GM04504 (cell line): ENCODE results near the gene SERPINE3.

Source experiments
- DNase-seq: peaks from one replicate; pipeline ENCODE4 v3.0.0-alpha.2; 2012; ENCODE audit warnings: low read depth

Gene SERPINE3

GRCh38 chr13:51328488-51328887, 11.0 kb upstream of the SERPINE3 start:
- DNase-seq, result no peak

- no peak for DNase-seq
Measured at GRCh38 chr13:51329606-51330005, 9.9 kb upstream of the SERPINE3 start.

GRCh38 chr13:51330791-51331190, 8.7 kb upstream of the SERPINE3 start:
- no peak for DNase-seq

GRCh38 chr13:51331354-51331861, 8.1 kb upstream of the SERPINE3 start:
- DNase-seq, result no peak

- DNase-seq, result no peak
Measured at GRCh38 chr13:51332566-51333361, 6.7 kb upstream of the SERPINE3 start.

- DNase-seq, result no peak
Measured at GRCh38 chr13:51333421-51333820, 6.1 kb upstream of the SERPINE3 start.

GRCh38 chr13:51333826-51334225, 5.7 kb upstream of the SERPINE3 start:
- DNase-seq, result no peak

GRCh38 chr13:51336746-51337145, 2.7 kb upstream of the SERPINE3 start:
- DNase-seq, result no peak

GRCh38 chr13:51339952-51340732, 651 bp downstream of the SERPINE3 start:
- no peak for DNase-seq

- DNase-seq, result no peak
Measured at GRCh38 chr13:51341232-51341631, 1.7 kb downstream of the SERPINE3 start.

GRCh38 chr13:51341791-51342190, 2.3 kb downstream of the SERPINE3 start:
- DNase-seq, result no peak

- peak; percentile 34 for DNase-seq
Measured at GRCh38 chr13:51342706-51343105, 3.2 kb downstream of the SERPINE3 start.

GRCh38 chr13:51343475-51343874, 4.0 kb downstream of the SERPINE3 start:
- no peak for DNase-seq

GRCh38 chr13:51346397-51346796, 6.9 kb downstream of the SERPINE3 start:
- DNase-seq, result no peak

GRCh38 chr13:51347099-51347498, 7.6 kb downstream of the SERPINE3 start:
- no peak for DNase-seq

- DNase-seq, result no peak
Measured at GRCh38 chr13:51348069-51348967, 8.8 kb downstream of the SERPINE3 start.

GRCh38 chr13:51349016-51349415, 9.5 kb downstream of the SERPINE3 start:
- DNase-seq, result no peak

- no peak for DNase-seq
Measured at GRCh38 chr13:51355217-51355616, 15.7 kb downstream of the SERPINE3 start.

- DNase-seq, result no peak
Measured at GRCh38 chr13:51357928-51358595, 18.6 kb downstream of the SERPINE3 start.

- no peak for DNase-seq
Measured at GRCh38 chr13:51359352-51359751, 19.9 kb downstream of the SERPINE3 start.

- no peak for DNase-seq
Measured at GRCh38 chr13:51360489-51360888, 21.0 kb downstream of the SERPINE3 start.

- DNase-seq, result no peak
Measured at GRCh38 chr13:51361106-51361505, 21.6 kb downstream of the SERPINE3 start.
